C4-2B (cell line): ENCODE results near the gene KCNS1.

Experiments used
- H3K27ac ChIP-seq: fragments of 450-650 bp; 2 replicates; pipeline ENCODE4 v1.5.1; 2017
- ZFX ChIP-seq: fragments of 450-650 bp; IDR thresholded peaks from 2 replicates; pipeline ENCODE4 v1.6.1; 2017
- TF ChIP-seq, protein P1 (sequence below): fragments of 450-650 bp; conservative IDR thresholded peaks from 2 replicates; pipeline ENCODE4 v1.5.1; 2017; ENCODE audit warnings: mild to moderate bottlenecking

The KCNS1 gene

DNA sequence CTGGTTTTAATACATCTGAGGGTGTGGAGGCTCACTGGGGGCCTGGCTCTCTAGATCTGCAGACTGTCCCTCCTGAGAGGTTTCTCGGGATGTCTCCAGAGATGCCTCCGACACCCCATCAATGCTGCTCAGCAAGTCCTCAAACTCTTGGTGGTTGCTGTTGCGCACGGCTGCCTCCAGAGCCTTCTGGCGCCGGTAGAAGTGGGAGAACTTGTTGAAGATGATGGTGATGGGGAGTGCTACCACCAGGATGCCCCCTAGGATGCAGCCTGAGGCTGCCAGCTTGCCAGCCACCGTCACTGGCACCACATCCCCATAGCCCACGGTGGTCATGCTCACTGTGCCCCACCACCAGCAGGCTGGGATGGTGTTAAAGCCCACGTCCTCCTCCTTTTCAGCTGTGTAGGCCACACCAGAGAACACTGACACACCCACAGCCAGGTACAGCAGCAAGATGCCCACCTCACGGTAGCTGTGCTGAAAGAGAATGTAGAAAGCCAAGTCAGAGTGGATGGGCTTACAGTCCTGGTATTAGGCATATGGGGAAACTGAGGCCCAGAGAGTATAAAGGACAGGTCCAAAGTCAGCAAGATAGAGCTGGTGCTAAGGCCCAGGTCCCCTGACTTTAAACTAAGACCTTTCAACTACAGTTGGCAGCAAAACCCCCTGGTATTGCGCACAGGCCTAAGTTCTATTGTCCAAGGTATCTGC, 5.9 kb downstream of the KCNS1 start:
- no peak overlapping the region; the same call in 1 of the 2 replicates for H3K27ac ChIP-seq
- no peak for TF ChIP-seq ZFX
- TF ChIP-seq, protein P1, sequence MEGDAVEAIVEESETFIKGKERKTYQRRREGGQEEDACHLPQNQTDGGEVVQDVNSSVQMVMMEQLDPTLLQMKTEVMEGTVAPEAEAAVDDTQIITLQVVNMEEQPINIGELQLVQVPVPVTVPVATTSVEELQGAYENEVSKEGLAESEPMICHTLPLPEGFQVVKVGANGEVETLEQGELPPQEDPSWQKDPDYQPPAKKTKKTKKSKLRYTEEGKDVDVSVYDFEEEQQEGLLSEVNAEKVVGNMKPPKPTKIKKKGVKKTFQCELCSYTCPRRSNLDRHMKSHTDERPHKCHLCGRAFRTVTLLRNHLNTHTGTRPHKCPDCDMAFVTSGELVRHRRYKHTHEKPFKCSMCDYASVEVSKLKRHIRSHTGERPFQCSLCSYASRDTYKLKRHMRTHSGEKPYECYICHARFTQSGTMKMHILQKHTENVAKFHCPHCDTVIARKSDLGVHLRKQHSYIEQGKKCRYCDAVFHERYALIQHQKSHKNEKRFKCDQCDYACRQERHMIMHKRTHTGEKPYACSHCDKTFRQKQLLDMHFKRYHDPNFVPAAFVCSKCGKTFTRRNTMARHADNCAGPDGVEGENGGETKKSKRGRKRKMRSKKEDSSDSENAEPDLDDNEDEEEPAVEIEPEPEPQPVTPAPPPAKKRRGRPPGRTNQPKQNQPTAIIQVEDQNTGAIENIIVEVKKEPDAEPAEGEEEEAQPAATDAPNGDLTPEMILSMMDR, result no peak

DNA sequence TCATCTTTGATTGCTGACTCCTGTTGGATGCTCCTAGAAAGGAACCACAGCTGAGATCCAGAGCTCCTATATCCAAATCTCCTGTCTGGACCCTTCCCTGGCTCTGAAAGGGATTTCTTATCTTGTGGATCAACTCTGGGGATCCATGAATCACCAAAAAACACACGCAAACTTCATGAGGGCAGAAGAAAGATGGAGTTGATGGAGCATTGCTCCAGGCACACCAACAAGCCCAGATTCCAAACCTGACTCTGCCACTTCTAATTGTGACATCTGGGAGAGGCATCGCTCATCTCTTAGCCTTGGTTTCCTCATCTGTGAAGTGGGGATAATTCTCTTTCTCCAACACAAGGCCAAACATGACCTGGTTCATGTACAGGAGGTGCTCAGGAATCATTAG, 6.7 kb downstream of the KCNS1 start:
- no peak overlapping the region for H3K27ac ChIP-seq
- TF ChIP-seq ZFX, result no peak
- TF ChIP-seq, protein P1, result no peak

DNA sequence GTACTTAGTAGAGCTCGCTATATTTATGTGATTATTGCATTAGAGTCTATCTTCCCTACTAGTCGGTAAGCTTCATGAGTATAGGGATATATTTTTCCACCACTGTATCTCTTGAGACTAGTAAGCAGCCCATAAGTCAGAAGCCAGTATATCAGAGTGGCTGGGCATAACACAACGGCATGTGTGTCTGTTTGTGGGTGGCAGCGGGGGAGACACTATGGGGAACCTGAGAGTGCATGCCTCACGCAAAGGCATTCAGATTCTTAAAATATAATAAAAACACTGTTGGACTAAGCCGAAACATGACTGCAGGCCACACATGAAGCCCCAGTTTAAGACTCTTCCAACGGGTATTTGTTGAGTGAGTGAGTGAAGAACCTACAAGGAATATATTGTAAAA, 8.0 kb downstream of the KCNS1 start:
- TF ChIP-seq, protein P1, result no peak
- no peak for TF ChIP-seq ZFX
- H3K27ac ChIP-seq, result no peak overlapping the region

DNA sequence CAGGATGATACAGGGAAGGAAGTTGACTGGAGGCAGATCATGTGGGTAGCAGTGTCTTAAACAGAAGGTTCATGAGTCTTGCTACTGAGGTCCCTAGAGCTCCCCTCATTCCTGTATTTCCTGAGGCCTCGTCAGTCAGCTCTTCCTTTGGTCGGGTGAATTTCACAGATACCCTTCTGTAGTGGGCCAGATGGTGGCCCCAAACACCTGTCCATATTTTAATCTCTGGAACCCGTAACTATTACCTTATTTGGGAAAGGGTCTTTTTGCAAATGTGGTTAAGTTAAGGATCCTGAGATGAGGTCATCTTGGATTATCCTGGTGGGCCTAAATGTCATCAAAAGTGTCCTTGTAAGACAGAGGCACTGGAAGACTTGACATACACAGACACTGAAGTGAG, 9.6 kb downstream of the KCNS1 start:
- no peak overlapping the region for H3K27ac ChIP-seq
- TF ChIP-seq ZFX, result no peak
- TF ChIP-seq, protein P1, result no peak

DNA sequence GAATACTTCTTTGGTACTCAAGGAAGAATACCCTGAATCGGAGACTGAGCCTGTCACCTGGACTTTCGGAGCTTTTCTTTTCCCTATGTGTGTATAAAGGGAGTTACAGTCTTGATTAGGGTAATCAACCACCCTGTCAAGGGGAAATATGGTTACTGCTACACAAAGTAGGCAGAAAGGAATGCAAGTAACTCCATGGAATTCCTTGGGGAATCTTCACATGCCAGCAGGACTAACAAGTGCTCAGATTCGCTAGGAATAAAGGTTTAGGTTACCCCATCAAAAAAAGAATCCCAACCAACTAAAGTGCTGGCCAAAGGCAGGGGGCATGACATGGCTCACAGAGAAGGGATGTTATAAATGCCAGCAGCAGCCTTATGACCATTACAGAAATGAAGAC, 10.4 kb downstream of the KCNS1 start:
- no peak for TF ChIP-seq ZFX
- TF ChIP-seq, protein P1, result no peak
- no peak overlapping the region for H3K27ac ChIP-seq

DNA sequence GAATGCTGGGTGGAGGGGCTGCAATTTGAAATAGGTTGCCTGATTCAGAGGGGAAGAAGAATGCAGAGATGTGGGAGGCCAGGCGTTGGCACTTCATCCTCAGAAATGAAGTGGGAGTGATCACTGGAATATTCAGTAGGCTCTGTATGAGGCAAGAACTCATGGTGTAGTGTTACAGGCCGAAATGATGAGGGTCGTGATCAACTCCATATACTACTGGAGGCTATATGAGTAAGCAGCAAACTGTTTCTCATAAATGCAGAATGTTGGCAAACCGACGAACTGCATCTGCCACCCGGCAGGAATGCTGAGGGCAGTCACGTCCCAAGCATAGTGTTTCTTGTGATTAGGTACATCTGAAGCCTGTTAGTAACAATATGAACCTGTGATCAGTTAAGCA, 12.7 kb downstream of the KCNS1 start:
- no peak overlapping the region for H3K27ac ChIP-seq
- TF ChIP-seq ZFX, result no peak
- TF ChIP-seq, protein P1, result no peak

DNA sequence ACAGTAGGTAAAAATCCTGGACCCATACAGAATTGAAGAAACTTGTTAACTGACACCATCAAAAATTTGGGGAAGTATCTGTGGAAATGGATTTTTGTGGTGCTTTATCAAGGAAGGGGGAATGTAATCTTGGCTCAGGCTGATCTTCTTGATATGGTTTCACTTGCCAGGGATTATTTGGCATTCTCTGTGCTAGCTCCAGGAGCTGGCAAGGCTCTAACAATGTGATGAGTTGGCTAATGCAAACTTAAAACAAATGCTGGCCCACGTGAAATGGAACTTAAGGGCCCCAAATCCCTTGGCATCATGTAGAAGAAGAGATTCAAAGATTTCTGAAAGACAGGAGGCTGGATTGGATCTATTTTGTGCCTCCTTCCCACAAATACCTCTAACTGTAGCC, 13.1 kb downstream of the KCNS1 start:
- no peak overlapping the region for H3K27ac ChIP-seq
- no peak for TF ChIP-seq ZFX
- TF ChIP-seq, protein P1, result no peak
